HepG2 (cell line): ENCODE results near the gene MYADML2. TPM values are rescaled to one million over a fixed set of nuclear protein-coding genes. Genes with fewer than 3 reads are reported as not detected.
A peak's percentile ranks its signal among the peaks of the same experiment; 100 is the strongest.

ENCODE experiments used
- AGO2 ChIP-seq: fragments of 200-400 bp; formaldehyde crosslinking; optimal IDR thresholded peaks from 2 replicates; pipeline ENCODE3; 2017; ENCODE audit warnings: mild to moderate bottlenecking, low read depth, low read length, moderate library complexity
- ATF6 ChIP-seq: sonication (generic); formaldehyde crosslinking; conservative IDR thresholded peaks from 2 replicates; pipeline ENCODE4 v1.4.0; 2020; ENCODE audit warnings: missing genetic modification reagents
- ATF7-NPFF ChIP-seq: sonication (generic); formaldehyde crosslinking; IDR thresholded peaks from 2 replicates; pipeline ENCODE4 v1.8.1; 2023; ENCODE audit warnings: mild to moderate bottlenecking, low read depth, missing genetic modification reagents, moderate library complexity
- CREB3 ChIP-seq: sonication (generic); formaldehyde crosslinking; IDR thresholded peaks from 2 replicates; pipeline ENCODE4 v1.5.0; 2020; ENCODE audit warnings: missing genetic modification reagents
- GTF3A ChIP-seq: sonication (generic); formaldehyde crosslinking; conservative IDR thresholded peaks from 2 replicates; pipeline ENCODE4 v1.4.0; 2020; ENCODE audit warnings: mild to moderate bottlenecking, missing genetic modification reagents
- HNF4A ChIP-seq: sonication (generic); formaldehyde crosslinking; IDR thresholded peaks from 2 replicates; pipeline ENCODE4 v1.4.0; 2020; ENCODE audit warnings: missing genetic modification reagents
- HNRNPH1 ChIP-seq: fragments of 200-400 bp; formaldehyde crosslinking; optimal IDR thresholded peaks from 2 replicates; pipeline ENCODE3; 2017; ENCODE audit warnings: mild to moderate bottlenecking, low read depth, low read length
- LRRFIP1 ChIP-seq: sonication (generic); formaldehyde crosslinking; conservative IDR thresholded peaks from 2 replicates; pipeline ENCODE4 v1.4.0; 2020; ENCODE audit warnings: missing genetic modification reagents
- MEF2D ChIP-seq: sonication (generic); formaldehyde crosslinking; IDR thresholded peaks from 2 replicates; pipeline ENCODE4 v1.5.1; 2020; ENCODE audit warnings: mild to moderate bottlenecking, missing genetic modification reagents
- MIER3 ChIP-seq: IDR thresholded peaks from 2 replicates; pipeline ENCODE4 v1.6.1; 2016; ENCODE audit warnings: missing compliant biosample characterization, borderline replicate concordance
- NCOA1 ChIP-seq: sonication (generic); formaldehyde crosslinking; IDR thresholded peaks from 2 replicates; pipeline ENCODE4 v1.9.0; 2021; ENCODE audit warnings: missing genetic modification reagents
- SP2 ChIP-seq: sonication (generic); formaldehyde crosslinking; IDR thresholded peaks from 2 replicates; pipeline ENCODE4 v1.5.1; 2020; ENCODE audit warnings: mild to moderate bottlenecking, missing genetic modification reagents
- SRSF1 ChIP-seq: fragments of 200-400 bp; formaldehyde crosslinking; optimal IDR thresholded peaks from 2 replicates; pipeline ENCODE3; 2017; ENCODE audit warnings: mild to moderate bottlenecking, low read depth, low read length, moderate library complexity
- TGIF2 ChIP-seq: IDR thresholded peaks from 2 replicates; pipeline ENCODE4 v1.6.1; 2016; ENCODE audit warnings: control low read depth, missing compliant biosample characterization
- ZBTB20 ChIP-seq: sonication (generic); formaldehyde crosslinking; IDR thresholded peaks from 2 replicates; pipeline ENCODE4 v1.8.1; 2023; ENCODE audit warnings: missing genetic modification reagents, low read depth, mild to moderate bottlenecking, borderline replicate concordance
- ZBTB37 ChIP-seq: sonication (generic); formaldehyde crosslinking; IDR thresholded peaks from 2 replicates; pipeline ENCODE4 v1.4.0; 2020; ENCODE audit warnings: mild to moderate bottlenecking, missing genetic modification reagents
- ZNF362 ChIP-seq: sonication (generic); formaldehyde crosslinking; IDR thresholded peaks from 2 replicates; pipeline ENCODE4 v1.4.0; 2020; ENCODE audit warnings: missing genetic modification reagents, mild to moderate bottlenecking, borderline replicate concordance
- ZNF44 ChIP-seq: sonication (generic); formaldehyde crosslinking; IDR thresholded peaks from 2 replicates; pipeline ENCODE4 v1.5.1; 2020; ENCODE audit warnings: mild to moderate bottlenecking, missing genetic modification reagents
- ZNF468 ChIP-seq: sonication (generic); formaldehyde crosslinking; IDR thresholded peaks from 2 replicates; pipeline ENCODE4 v1.8.0; 2022; ENCODE audit warnings: mild to moderate bottlenecking, moderate library complexity, missing genetic modification reagents
- ZNF567 ChIP-seq: sonication (generic); formaldehyde crosslinking; IDR thresholded peaks from 2 replicates; pipeline ENCODE4 v1.8.1; 2023; ENCODE audit warnings: mild to moderate bottlenecking, missing genetic modification reagents, borderline replicate concordance
- ZNF782 ChIP-seq: sonication (generic); formaldehyde crosslinking; IDR thresholded peaks from 2 replicates; pipeline ENCODE4 v1.4.0; 2020; ENCODE audit warnings: missing genetic modification reagents, mild to moderate bottlenecking, borderline replicate concordance
- polyA plus RNA-seq, 8 experiments: library from polyadenylated mRNA; depleted of rRNA in 3 of 8; stranded (reverse) in 7 of 8; unstranded in 1 of 8; fragments of >200 nt; fragmentation: Illumina TruSeq in 4 of 8; extraction: Trizol in 4 of 8; gene quantifications; 2 replicates each; pipeline versions ENCODE4 v1.2.1 to v1.2.3, GENCODE V29; 2011 to 2016; ENCODE audit warnings: low read depth in 4 of 8, missing spikeins in 1 of 8, mixed read lengths in 1 of 8; ENCODE audit not compliant: insufficient read depth in 1 of 8
- total RNA-seq, 5 experiments: library from RNA; depleted of rRNA; stranded (reverse); fragments of >200 nt; fragmentation: Illumina TruSeq; extraction: Trizol; gene quantifications; 2 replicates each; pipeline ENCODE4 v1.2.3, GENCODE V29; 2016; ENCODE audit warnings: low read depth in 1 of 5

Gene MYADML2
- total and polyA plus RNA-seq, 2 of the 13 experiments (the other 11 are each of a cell fraction or from before 2014, with no cell fraction given): not detected

GRCh38 chr17:81993729-81994592 lies 46.9 kb upstream of the MYADML2 start (continued):
- TF ChIP-seq LRRFIP1 (CRISPR knock-in tag) (no peak), HNRNPH1 (peak; percentile 3), ZNF567 (CRISPR knock-in tag) (no peak), ZNF782 (peak; percentile 66; the same call in 1 of the 2 replicates), MEF2D (peak; percentile 80), CREB3 (CRISPR knock-in tag) (no peak), TGIF2 (CRISPR knock-in tag) (peak; percentile 67; the same call in 1 of the 2 replicates), SP2 (CRISPR knock-in tag) (no peak), SRSF1 (peak; percentile 56), ZBTB37 (CRISPR knock-in tag) (no peak; the same call in 1 of the 2 replicates), HNF4A (CRISPR knock-in tag) (no peak; the same call in 1 of the 2 replicates), NCOA1 (CRISPR knock-in tag) (0 out of 2 replicates have a peak, but pooled peaks have one; percentile 80), ZNF362 (no peak), ZBTB20 (CRISPR knock-in tag) (peak; percentile 71; the same call in 1 of the 2 replicates), ATF7-NPFF (CRISPR knock-in tag) (peak; percentile 84; the same call in 1 of the 2 replicates), ATF6 (CRISPR knock-in tag) (no peak), ZNF468 (CRISPR knock-in tag) (peak; percentile 20; the same call in 1 of the 2 replicates), MIER3 (CRISPR knock-in tag) (no peak), ZNF44 (CRISPR knock-in tag) (no peak), AGO2 (no peak), GTF3A (CRISPR knock-in tag) (peak; percentile 89)
